Chondrocyte (in vitro differentiated cells): ENCODE results near the gene PPP1R2. TPM values are rescaled to one million over a fixed set of nuclear protein-coding genes. Genes with fewer than 3 reads are reported as not detected.

Source experiments
- DNase-seq: peaks from one replicate; pipeline ENCODE4 v3.0.0; 2021; ENCODE audit warnings: mixed read lengths, low spot score
- H3K27ac Mint-ChIP-seq: one replicate; pipeline ENCODE4 v1.8.0; 2021; ENCODE audit warnings: mild to moderate bottlenecking, moderate library complexity, mixed read lengths; ENCODE audit not compliant: unreplicated experiment
- H3K27me3 Mint-ChIP-seq: 2 replicates; pipeline ENCODE4 v1.8.0; 2021; ENCODE audit warnings: low read depth, mixed read lengths
- H3K36me3 Mint-ChIP-seq: 2 replicates; pipeline ENCODE4 v1.8.0; 2021; ENCODE audit warnings: low read depth, mixed read lengths
- H3K4me1 Mint-ChIP-seq: 2 replicates; pipeline ENCODE4 v1.8.0; 2021; ENCODE audit warnings: low read depth, mild to moderate bottlenecking, mixed read lengths
- H3K4me3 Mint-ChIP-seq: one replicate; pipeline ENCODE4 v1.8.0; 2021; ENCODE audit warnings: mild to moderate bottlenecking, moderate library complexity, mixed read lengths; ENCODE audit not compliant: unreplicated experiment
- H3K9me3 Mint-ChIP-seq: 2 replicates; pipeline ENCODE4 v1.8.0; 2021; ENCODE audit warnings: low read depth, mixed read lengths
- CTCF ChIP-seq: fragments of 200-600 bp; sonication (generic); IDR thresholded peaks from 2 replicates; pipeline ENCODE4 v1.5.0; 2021; ENCODE audit warnings: antibody characterized with exemption, mild to moderate bottlenecking, moderate library complexity
- total RNA-seq: library from RNA; stranded (reverse); gene quantifications from 3 replicates; pipeline ENCODE4 v1.2.1, GENCODE V29; 2021

Gene PPP1R2
- total RNA-seq, 1 donor from 2014 or later, result 45.8 TPM

GRCh38 chr3:195466251-195466650 is 76.9 kb downstream of the PPP1R2 start:
- H3K4me1 Mint-ChIP-seq, result peaks cover 4% of the 10 kb centered on the region
- no peak overlapping the region for H3K27ac Mint-ChIP-seq
- no peaks in the 10 kb centered on the region for H3K36me3 Mint-ChIP-seq
- no peaks in the 10 kb centered on the region for H3K27me3 Mint-ChIP-seq
- DNase-seq, result no peak
- no peak for TF ChIP-seq CTCF
- H3K9me3 Mint-ChIP-seq, result peaks cover 5% of the 10 kb centered on the region
- no peak overlapping the region for H3K4me3 Mint-ChIP-seq

Other genes starting within 250 kb of the PPP1R2 start
- 43.3 to 47.5 TPM (median 45.0 TPM) in 3 replicates for gene ACAP2, start 100.3 kb downstream of the PPP1R2 start, total RNA-seq
- 2.1 to 26.1 TPM (median 2.9 TPM) in 3 replicates for gene APOD, start 40.6 kb upstream of the PPP1R2 start, total RNA-seq
- gene MUC20, start 177.7 kb upstream of the PPP1R2 start, total RNA-seq, result 2.2 to 8.4 TPM (median 3.0 TPM) in 3 replicates